Stimulated activated CD8-positive, alpha-beta memory T cell treated with anti-CD3 and anti-CD28 coated beads, Interleukin-15, amount 100 ng/mL, for 4 hours (primary cell): Measurements from ENCODE around the gene DRG2.

ENCODE experiments used
- DNase-seq, 2 donors: peaks; one replicate each; pipeline ENCODE4 v3.0.0-alpha.2; 2020; ENCODE audit warnings: low read depth in 2 of 2

Gene DRG2

GRCh38 chr17:18143044-18143936 is 55.5 kb downstream of the DRG2 start:
- DNase-seq, result no peak

DNA sequence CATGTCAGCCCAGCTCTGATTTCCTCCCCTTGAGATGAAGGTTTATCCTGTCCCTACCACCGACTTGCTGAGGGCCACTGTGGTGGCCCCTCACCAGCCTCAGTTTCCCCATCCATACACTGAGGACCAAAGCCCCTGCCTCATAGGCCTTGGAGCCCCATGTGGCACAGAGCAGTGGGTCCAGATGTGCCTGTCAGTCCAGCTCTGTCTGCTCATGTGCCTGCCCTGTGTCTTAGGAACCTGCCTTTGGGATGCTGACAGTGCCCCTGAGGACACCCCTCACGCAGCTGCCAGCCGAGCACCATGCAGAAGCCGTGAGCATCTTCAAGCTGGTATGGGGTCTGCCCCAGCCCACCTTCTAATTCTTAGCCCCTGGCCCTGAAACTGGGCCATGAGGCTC is 56.5 kb downstream of the DRG2 start:
- DNase-seq, result no peak

DNA sequence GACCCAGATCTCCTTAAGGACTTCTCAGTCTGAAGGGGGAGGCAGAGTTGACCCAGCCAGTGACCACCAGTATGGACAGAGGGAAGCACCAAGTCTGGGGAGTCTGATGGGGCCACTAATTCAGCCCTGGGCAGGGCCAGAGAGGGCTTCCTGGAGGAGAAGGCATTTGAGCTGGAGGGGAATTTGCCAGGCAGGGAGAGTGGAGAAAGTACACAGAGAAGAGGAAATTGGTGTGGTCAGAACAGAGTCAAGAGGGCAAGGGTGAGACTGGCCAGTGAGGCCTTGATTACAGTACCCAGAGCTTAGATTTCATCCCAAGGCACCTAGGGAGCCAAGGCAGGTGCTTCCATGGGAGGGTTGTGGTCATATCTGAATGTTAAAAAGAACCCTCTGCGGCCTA is 57.1 kb downstream of the DRG2 start:
- no peak for DNase-seq

- no peak for DNase-seq
Observed at GRCh38 chr17:18145811-18146210, 58.1 kb downstream of the DRG2 start.

- DNase-seq, result no peak
Observed at GRCh38 chr17:18146259-18146658, 58.5 kb downstream of the DRG2 start.

GRCh38 chr17:18146980-18147379 is 59.2 kb downstream of the DRG2 start:
- no peak for DNase-seq

GRCh38 chr17:18148586-18148985 is 60.8 kb downstream of the DRG2 start:
- no peak for DNase-seq

- DNase-seq, result no peak
Observed at GRCh38 chr17:18151290-18151689, 63.5 kb downstream of the DRG2 start.

DNA sequence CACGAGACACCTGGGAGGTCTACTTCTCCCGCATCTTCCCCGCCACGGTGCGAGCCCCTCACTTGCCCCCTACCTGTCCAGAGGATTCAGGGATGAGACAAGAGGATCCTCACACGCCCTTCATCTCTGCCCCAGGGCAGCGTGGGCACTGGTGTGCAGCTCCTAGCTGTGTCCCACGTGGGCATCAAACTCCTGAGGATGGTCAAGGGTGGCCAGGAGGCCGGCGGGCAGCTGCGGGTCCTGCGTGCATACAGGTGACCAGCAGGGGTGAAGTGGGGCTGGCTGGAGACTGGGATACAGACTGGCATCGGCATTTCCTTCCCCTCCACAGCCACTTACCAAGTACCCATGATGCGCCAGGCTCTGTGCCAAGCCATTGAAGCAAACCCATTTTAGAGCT is 67.4 kb downstream of the DRG2 start:
- DNase-seq, result no peak

- DNase-seq, result no peak
Observed at GRCh38 chr17:18156171-18156975, 68.6 kb downstream of the DRG2 start.

- DNase-seq, result no peak
Observed at GRCh38 chr17:18156976-18157280, 69.2 kb downstream of the DRG2 start.
